GM10847 (cell line): ENCODE results near the gene INPP4B.

Experiments
- POLR2A ChIP-seq: IDR thresholded peaks from 2 replicates; pipeline ENCODE4 v1.6.1; 2011; ENCODE audit not compliant: insufficient read length; ENCODE audit errors: extremely low read depth

The INPP4B gene

GRCh38 chr4:142142366-142143054 is 703.6 kb downstream of the INPP4B start:
- TF ChIP-seq POLR2A = no peak

DNA sequence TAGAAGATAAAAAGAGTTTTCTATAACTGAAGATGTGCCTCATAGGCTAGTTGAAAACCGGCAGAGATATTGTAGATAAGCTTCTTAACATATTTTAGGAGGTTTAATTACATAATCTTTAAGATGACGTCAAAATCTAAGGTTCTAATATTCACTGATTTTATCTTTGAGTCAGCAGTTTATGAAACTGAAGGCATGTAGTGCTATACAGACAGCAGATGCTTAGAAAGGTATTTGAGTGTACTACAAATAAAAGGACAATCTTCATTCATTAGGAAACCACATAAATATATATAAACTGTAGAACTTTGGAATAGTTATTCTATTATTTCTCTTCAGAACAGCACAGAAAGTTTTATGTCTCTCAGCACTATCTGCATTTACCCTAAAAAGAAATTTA is 704.9 kb downstream of the INPP4B start:
- no peak for TF ChIP-seq POLR2A

GRCh38 chr4:142130666-142131065 is 715.4 kb downstream of the INPP4B start:
- no peak for TF ChIP-seq POLR2A

- no peak for TF ChIP-seq POLR2A
Measured at GRCh38 chr4:142129931-142130330, 716.2 kb downstream of the INPP4B start.

DNA sequence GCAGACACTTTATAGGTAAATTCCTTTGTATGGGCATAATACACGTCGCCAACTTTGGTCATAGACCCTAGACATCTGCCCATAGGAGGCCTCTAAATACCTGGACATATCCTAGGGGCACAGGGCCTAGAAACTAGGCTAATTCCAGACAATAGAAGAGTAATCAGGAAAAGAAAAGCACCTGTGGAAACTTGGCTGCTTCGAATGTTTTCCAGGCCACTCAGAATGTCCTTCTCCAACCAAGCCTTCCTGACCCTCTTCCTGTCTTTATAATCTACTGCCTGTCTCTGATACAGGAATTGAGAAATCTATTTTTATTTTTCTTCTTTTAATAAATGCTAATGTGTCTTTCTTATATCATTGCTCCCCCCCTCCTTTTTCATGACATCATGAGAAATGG is 716.6 kb downstream of the INPP4B start:
- no peak for TF ChIP-seq POLR2A

- no peak for TF ChIP-seq POLR2A
Measured at GRCh38 chr4:142128529-142128928, 717.6 kb downstream of the INPP4B start.

DNA sequence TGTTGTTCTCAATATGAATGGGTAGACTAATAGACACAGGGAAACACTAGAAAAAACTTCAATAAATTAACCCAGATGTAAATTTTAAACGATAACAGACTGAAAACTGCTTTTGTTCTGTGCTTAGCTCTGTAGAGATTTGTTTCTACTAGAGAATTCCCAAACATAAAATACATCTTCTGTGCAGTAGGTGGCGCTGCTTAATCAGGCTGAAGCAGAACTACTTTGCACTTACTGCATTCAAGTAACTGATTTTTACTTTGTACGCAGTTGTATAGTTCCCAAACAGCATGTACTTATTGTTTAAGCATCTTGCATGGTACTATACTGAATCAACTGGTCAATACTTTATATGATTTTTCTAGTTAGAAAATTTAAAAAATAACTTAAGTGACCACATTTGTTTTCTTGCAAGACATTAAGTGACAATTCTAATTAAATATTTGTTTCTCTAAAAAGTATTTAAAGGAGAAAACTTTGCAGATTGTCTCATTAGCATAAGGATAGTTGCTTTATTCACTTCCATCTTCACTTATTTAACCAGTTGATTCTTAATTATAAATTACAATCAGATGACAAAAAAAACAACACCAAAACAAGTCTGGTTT is 719.1 kb downstream of the INPP4B start:
- TF ChIP-seq POLR2A = no peak

DNA sequence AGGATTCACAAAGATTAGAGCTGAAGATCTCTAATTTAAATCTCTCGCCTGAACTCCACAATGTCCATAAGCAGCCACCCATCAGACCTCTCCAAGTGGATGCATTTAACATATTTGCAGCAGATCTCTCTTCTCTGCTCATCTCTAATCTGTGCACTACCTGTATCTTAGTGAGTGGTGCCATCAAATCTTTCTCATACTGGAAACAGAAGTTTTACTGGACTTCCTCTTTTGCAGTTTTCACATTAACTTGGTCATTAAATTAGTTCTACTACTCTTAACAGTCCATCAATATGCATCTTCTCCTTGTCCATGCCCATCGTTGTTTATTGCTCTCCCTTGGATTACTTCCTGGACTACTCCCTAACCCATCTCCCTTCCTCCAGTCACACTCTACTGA is 721.2 kb downstream of the INPP4B start:
- no peak for TF ChIP-seq POLR2A

DNA sequence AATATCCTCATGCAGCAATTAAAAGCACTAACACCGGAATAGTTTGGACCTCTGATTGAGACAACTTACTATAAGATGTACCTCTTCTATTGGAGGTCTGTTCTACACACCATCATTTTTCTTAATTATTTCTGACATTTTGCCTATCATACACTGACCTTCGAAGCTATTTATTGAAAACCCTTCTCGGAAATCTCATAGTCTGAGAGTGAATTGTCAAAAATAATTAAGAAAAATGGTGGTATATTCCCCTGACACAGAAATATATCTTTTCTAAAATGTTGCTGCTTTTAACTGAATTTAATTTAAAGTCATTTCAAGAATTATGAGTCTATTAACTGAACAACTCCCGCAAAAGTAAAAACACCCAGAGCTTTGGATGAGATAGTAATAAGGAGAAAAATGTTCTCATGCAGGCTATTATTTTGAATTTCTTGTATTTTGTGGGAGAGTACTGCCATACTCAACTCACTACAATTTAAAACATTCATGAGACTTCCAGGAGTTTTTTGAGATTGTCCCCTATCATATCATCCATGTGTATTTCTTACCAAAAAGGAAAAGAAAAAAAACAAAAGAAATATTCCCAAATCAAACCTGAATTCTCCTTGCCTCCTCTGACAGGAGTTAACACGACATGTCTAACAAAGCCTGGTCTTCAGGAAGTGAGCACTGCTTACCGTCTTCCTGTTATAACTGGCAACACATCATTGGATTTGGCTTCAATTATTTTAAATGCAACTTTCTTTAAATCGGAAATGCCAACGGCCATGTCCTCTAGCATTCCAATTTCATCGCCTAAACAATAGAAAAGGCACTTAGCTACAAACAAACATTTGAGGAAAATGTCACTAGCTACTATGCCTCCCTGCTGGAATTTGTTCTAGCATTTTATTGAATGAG is 724.4 kb downstream of the INPP4B start:
- TF ChIP-seq POLR2A = no peak

DNA sequence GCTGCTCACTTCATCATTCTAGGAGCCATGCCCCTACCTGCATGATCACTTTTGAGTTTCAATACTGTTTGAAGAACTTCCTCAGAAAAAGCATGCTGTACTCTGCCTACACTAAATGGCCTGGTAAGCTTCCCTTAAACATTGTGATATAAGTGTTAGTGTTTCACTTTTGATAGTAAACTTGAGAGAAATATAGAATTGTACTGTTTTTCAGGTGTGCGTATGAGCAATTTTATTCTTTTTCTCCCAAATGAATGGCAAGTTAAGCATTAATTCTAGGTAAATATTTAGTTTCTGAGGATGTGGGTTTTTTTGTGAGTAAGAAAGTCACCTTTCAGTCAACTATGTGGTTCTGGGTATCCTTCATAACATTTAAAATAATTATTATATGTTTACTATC is 725.2 kb downstream of the INPP4B start:
- TF ChIP-seq POLR2A = no peak

GRCh38 chr4:142112451-142112850 is 733.6 kb downstream of the INPP4B start:
- TF ChIP-seq POLR2A = no peak

DNA sequence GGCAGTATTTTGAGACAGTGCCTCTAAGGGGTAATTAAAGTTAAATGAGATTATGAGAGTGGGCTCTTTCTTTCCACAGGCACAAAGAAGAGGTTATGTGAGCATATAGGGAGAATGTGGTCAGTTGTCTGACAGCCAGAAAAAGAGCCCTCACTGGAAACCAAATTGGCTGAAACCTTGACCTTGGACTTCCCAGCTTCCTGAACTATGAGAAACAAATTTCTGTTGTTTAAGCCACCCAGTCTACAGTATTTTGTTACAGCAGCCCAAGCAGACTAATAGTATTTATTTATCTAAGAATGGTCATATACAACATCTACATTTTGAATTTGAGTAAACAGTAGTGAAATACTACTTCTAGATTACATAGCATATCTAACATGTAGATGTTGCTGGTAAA is 736.0 kb downstream of the INPP4B start:
- no peak for TF ChIP-seq POLR2A

- TF ChIP-seq POLR2A = no peak
Measured at GRCh38 chr4:142104041-142104440, 742.1 kb downstream of the INPP4B start.

DNA sequence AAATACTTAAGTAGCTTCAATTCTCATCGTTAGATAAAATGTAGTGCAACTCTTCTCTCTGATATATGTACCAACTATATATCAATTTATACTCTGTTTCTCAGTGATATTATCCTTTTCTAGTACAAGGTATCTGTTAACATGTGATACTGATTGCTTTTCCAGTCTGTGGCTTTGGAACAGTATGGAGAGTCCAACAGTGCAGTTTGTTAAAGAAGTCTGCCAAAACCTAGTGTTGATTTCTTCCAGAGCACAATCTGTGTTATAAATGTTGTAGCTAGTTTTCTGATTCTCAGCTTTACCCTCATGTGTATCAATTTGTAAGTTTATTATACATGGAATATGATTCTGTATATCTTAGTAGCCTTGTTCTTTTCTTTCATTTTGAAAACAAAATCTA is 744.7 kb downstream of the INPP4B start:
- TF ChIP-seq POLR2A = no peak

DNA sequence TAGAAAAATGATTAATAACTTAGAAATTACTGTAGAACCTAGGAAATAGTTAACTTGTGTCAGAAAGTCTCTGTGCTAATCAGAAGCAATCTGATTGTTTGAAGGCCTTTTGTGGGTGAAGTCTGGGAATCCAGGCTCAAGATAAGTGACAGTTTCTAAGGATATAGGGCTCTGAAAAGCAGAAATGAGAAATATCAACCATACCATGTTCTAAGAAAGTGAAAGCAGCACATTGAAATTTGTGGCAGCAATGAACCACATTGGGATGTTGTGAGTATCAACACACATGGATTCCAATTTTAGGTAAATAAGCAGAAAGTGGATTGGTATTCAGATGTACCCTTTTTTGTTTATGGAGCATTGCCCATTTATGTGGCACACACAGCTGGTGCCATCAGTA is 745.2 kb downstream of the INPP4B start:
- TF ChIP-seq POLR2A = no peak
